GM20000 (cell line): ENCODE data around the gene EMC7.
"Not testable (repeated sequence)": the region's sequence is repeated elsewhere in the genome, so short reads cannot be mapped to it uniquely, and the experiment has no call there.

Experiments
- DNase-seq: peaks from one replicate; pipeline ENCODE4 v3.0.0; 2012; ENCODE audit warnings: low spot score
- TF ChIP-seq, protein P1 (sequence below): IDR thresholded peaks from 2 replicates; pipeline ENCODE4 v1.5.1; 2012; ENCODE audit warnings: mild to moderate bottlenecking, control low read depth; ENCODE audit errors: extremely low read depth, missing control alignments

Gene EMC7

DNA sequence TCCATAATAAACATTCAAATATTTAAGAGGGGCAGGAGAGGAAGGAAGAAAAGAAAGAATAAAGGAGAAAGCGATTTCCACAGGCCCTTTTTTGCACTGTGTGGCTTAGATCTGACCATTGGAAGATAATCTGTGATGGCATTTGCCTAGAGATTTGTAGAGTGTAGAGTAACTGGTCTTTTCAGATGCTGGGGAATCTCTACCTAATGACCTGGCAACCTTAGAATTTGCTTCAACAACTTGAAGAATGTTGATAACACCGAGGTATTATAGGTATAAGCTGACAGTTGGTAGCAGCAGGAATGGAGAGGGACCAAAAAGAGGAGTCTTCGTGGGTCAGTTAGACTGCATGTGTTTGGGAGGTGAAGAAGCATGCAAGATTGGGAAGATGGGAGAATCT is 41.7 kb downstream of the EMC7 start:
- TF ChIP-seq, protein P1, sequence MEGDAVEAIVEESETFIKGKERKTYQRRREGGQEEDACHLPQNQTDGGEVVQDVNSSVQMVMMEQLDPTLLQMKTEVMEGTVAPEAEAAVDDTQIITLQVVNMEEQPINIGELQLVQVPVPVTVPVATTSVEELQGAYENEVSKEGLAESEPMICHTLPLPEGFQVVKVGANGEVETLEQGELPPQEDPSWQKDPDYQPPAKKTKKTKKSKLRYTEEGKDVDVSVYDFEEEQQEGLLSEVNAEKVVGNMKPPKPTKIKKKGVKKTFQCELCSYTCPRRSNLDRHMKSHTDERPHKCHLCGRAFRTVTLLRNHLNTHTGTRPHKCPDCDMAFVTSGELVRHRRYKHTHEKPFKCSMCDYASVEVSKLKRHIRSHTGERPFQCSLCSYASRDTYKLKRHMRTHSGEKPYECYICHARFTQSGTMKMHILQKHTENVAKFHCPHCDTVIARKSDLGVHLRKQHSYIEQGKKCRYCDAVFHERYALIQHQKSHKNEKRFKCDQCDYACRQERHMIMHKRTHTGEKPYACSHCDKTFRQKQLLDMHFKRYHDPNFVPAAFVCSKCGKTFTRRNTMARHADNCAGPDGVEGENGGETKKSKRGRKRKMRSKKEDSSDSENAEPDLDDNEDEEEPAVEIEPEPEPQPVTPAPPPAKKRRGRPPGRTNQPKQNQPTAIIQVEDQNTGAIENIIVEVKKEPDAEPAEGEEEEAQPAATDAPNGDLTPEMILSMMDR, result no peak
- no peak for DNase-seq

- DNase-seq, result no peak
- TF ChIP-seq, protein P1, result no peak
These were observed 42.2 kb downstream of the EMC7 start for GRCh38 chr15:34059476-34059875.

GRCh38 chr15:34056911-34057310 is 44.8 kb downstream of the EMC7 start:
- DNase-seq, result no peak
- TF ChIP-seq, protein P1, result no peak

DNA sequence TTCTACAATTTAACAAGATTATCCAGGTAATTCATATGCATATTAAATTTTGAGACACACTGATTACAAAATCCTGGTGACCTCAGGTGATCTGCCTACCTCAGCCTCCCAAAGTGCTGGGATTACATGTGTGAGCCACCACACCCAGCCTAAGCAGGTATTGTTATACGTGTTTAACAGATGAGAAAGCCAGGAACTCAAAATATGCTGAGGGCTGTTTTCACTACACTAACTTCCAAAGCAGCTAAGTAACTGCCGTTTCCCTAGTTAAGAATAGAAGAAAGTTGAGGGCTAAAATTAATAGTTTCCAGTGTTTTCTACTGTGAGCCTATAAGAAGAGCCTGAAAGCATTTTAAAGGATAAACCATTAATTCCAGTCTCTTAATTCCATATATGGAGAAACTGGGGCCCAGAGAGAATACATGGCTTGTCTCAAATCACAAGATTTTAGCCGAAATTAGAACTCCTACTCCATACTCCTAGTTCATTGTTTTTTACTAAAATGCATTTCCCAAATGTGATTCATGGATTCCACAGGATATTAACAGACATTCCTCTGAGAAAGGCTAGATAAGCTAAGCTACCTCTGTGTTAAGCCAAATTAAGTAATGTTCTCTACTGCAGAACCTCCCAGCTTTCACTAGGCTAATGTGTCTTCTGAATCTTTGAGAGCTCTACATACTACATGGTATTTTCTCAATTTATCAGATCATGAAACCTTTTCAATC is 45.6 kb downstream of the EMC7 start:
- no peak for DNase-seq
- TF ChIP-seq, protein P1, result no peak

DNA sequence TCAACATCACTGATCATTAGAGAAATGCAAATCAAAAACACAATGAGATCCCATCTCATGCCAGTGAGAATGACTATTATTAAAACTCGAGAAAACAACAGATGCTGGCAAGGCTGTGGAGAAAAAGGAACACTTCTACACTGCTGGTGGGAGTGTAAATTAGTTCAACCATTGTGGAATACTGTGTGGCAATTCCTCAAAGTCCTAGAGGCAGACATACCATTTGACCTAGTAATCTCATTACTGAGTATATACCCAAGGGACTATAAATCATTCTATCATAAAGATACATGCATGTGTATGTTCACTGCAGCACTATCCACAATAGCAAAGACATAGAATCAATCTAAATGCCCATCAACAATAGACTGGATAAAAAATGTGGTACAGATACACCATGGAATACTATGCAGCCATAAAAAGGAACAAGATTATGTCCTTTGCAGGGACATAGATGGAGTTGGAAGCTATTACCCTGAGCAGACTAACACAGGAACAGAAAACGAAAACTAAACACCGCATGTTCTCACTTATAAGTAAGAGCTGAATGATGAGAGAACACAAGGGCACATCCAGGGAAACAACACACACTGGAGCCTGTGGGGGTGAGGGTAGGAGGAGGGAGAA is 47.5 kb downstream of the EMC7 start:
- no peak for DNase-seq
- TF ChIP-seq, protein P1, result no peak

DNA sequence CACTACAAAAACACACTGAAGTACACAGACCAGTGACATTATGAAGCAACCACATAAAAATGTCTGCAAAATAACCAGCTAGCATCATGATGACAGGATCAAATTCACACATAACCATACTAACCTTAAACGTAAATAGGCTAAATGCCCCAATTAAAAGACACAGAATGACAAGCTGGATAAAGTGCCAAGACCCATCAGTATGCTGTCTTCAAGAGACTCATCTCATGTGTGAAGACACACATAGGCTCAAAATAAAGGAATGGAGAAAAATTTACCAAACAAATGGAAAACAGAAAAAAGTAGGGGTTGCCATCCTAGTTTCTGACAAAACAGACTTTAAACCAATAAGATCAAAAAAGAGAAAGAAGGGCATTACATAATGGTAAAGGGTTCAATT is 51.3 kb downstream of the EMC7 start:
- DNase-seq, result not testable (repeated sequence)

- TF ChIP-seq, protein P1, result no peak
These were observed 52.5 kb downstream of the EMC7 start for GRCh38 chr15:34049112-34049511.

More at GRCh38 chr15:34049112-34049511, 52.5 kb downstream of the EMC7 start:
- no peak for DNase-seq
